SK-N-SH (cell line): ENCODE results near the gene GNAL.

ENCODE experiments used
- CHD2 ChIP-seq: fragments of 150-350 bp; IDR thresholded peaks from 2 replicates; pipeline ENCODE4 v1.6.1; 2018; ENCODE audit warnings: low read length; ENCODE audit not compliant: partially characterized antibody
- CTCF ChIP-seq: fragments of 200-600 bp; sonication (generic); IDR thresholded peaks from 2 replicates; pipeline ENCODE4 v1.6.1; 2017; ENCODE audit warnings: antibody characterized with exemption, mild to moderate bottlenecking, moderate library complexity
- EP300 ChIP-seq, 2 experiments: IDR thresholded peaks; 2 replicates each; pipeline versions ENCODE4 v1.4.0 to v1.6.1; 2012; ENCODE audit warnings: borderline replicate concordance in 1 of 2, low read depth in 1 of 2, low read length in 1 of 2
- EZH2phosphoT487 ChIP-seq: fragments of 200-600 bp; sonication (generic); IDR thresholded peaks from 2 replicates; pipeline ENCODE4 v1.6.1; 2017; ENCODE audit warnings: low read depth, mixed run types, mild to moderate bottlenecking, antibody characterized with exemption, moderate library complexity, borderline replicate concordance
- GATA2 ChIP-seq: sonication (generic); formaldehyde crosslinking; IDR thresholded peaks from 2 replicates; pipeline ENCODE4 v1.5.0; 2020; ENCODE audit warnings: mild to moderate bottlenecking, missing genetic modification reagents
- IRF3 ChIP-seq: fragments of 150-350 bp; IDR thresholded peaks from 2 replicates; pipeline ENCODE4 v1.6.1; 2016; ENCODE audit warnings: mild to moderate bottlenecking, low read depth, low read length
- MAX ChIP-seq: IDR thresholded peaks from 2 replicates; pipeline ENCODE4 v1.4.0; 2012; ENCODE audit warnings: low read depth
- NRF1 ChIP-seq: IDR thresholded peaks from 2 replicates; pipeline ENCODE4 v1.6.1; 2012; ENCODE audit warnings: low read depth, mild to moderate bottlenecking, low read length
- POLR2AphosphoS5 ChIP-seq: IDR thresholded peaks from 2 replicates; pipeline ENCODE4 v1.6.1; 2012; ENCODE audit warnings: low read depth, low read length
- REST ChIP-seq: IDR thresholded peaks from 2 replicates; pipeline ENCODE4 v1.6.1; 2012; ENCODE audit warnings: mild to moderate bottlenecking, low read depth, low read length, moderate library complexity
- TAF1 ChIP-seq: IDR thresholded peaks from 2 replicates; pipeline ENCODE4 v1.6.1; 2012; ENCODE audit warnings: low read depth, mild to moderate bottlenecking, low read length, moderate library complexity, borderline replicate concordance
- USF1 ChIP-seq: IDR thresholded peaks from 2 replicates; pipeline ENCODE4 v1.4.0; 2012; ENCODE audit warnings: low read depth, borderline replicate concordance
- YY1 ChIP-seq: IDR thresholded peaks from 2 replicates; pipeline ENCODE4 v1.4.0; 2012; ENCODE audit warnings: low read depth, mild to moderate bottlenecking
- ZBTB33 ChIP-seq: IDR thresholded peaks from 2 replicates; pipeline ENCODE4 v1.4.0; 2012; ENCODE audit warnings: low read depth, borderline replicate concordance

- TF ChIP-seq IRF3 (no peak), NRF1 (no peak), MAX (no peak), GATA2 (CRISPR knock-in tag) (no peak), CHD2 (no peak), POLR2AphosphoS5 (no peak), CTCF (no peak), REST (no peak), YY1 (no peak), ZBTB33 (no peak), EP300 (IDR thresholded peaks at IDR 0.05; ENCODE audit: borderline replicate concordance in 1 of 2, low read depth in 1 of 2, low read length in 1 of 2) (no peak), USF1 (no peak), TAF1 (no peak), EZH2phosphoT487 (no peak)
Observed at GRCh38 chr18:11828786-11829432, 139.8 kb downstream of the GNAL start.
